Neural crest cell (in vitro differentiated cells): ENCODE measurements around the gene CCDC150. TPM values are rescaled to one million over a fixed set of nuclear protein-coding genes. Genes with fewer than 3 reads are reported as not detected.
A peak's percentile ranks its signal among the peaks of the same experiment; 100 is the strongest.

Experiments
- DNase-seq: peaks from one replicate; pipeline ENCODE4 v3.0.0; 2021; ENCODE audit warnings: low read depth, mixed read lengths, low spot score
- H3K27ac Mint-ChIP-seq: one replicate; pipeline ENCODE4 v1.8.0; 2021; ENCODE audit warnings: mild to moderate bottlenecking, mixed read lengths; ENCODE audit not compliant: unreplicated experiment
- H3K27me3 Mint-ChIP-seq: 2 replicates; pipeline ENCODE4 v1.8.0; 2021; ENCODE audit warnings: low read depth, mild to moderate bottlenecking, mixed read lengths
- H3K36me3 Mint-ChIP-seq: 2 replicates; pipeline ENCODE4 v1.8.0; 2021; ENCODE audit warnings: low read depth, mild to moderate bottlenecking, mixed read lengths
- H3K4me1 Mint-ChIP-seq: 2 replicates; pipeline ENCODE4 v1.8.0; 2021; ENCODE audit warnings: mixed read lengths
- H3K4me3 Mint-ChIP-seq: one replicate; pipeline ENCODE4 v1.8.0; 2021; ENCODE audit warnings: mild to moderate bottlenecking, mixed read lengths
- H3K9me3 Mint-ChIP-seq: 2 replicates; pipeline ENCODE4 v1.8.0; 2021; ENCODE audit warnings: mixed read lengths
- total RNA-seq: library from RNA; stranded (reverse); gene quantifications from 2 replicates; pipeline ENCODE4 v1.2.1, GENCODE V29; 2021
- TF ChIP-seq, protein P1 (sequence below): fragments of 200-600 bp; sonication (generic); conservative IDR thresholded peaks from 2 replicates; pipeline ENCODE4 v1.5.0; 2021; ENCODE audit warnings: antibody characterized with exemption, mild to moderate bottlenecking

CCDC150 gene
- total RNA-seq, 1 donor from 2014 or later = 31.8 TPM

DNA sequence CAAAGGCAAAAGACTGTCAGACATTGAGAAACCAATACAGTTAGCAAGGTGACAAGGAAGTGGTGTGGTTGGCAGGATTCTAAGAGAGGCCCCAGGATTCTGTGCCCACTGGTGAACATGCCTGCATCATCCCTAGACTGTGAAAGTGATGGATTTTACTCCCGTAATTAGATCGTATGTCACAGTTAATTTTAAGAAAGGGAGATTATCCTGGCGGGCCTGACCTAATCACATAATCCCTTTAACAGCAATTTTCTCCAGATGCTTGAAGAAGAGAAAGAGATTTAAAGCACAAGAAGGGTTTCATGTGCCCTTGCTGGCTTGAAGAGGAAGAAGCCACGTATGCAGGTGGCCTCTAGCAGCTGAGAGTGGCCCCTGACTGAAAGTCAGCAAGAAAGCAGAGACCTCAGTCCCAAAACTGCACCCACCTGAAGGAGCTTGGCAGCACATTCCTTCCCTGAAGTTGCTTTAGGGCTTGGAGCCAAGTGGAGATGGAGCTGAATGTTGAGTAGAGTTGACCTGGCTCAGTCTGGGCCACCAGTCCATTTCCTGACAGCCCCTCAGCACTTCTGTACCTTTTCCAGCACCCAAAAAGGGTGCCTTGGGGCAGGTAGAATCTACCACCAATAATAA, 110.9 kb downstream of the CCDC150 start:
- Mint-ChIP-seq H3K4me3 (no peak overlapping the region), H3K9me3 (peaks cover 20% of the 10 kb centered on the region), H3K36me3 (peaks cover 51% of the 10 kb centered on the region), H3K27me3 (no peaks in the 10 kb centered on the region), H3K4me1 (peaks cover 3% of the 10 kb centered on the region), H3K27ac (no peak overlapping the region)
- TF ChIP-seq, protein P1, sequence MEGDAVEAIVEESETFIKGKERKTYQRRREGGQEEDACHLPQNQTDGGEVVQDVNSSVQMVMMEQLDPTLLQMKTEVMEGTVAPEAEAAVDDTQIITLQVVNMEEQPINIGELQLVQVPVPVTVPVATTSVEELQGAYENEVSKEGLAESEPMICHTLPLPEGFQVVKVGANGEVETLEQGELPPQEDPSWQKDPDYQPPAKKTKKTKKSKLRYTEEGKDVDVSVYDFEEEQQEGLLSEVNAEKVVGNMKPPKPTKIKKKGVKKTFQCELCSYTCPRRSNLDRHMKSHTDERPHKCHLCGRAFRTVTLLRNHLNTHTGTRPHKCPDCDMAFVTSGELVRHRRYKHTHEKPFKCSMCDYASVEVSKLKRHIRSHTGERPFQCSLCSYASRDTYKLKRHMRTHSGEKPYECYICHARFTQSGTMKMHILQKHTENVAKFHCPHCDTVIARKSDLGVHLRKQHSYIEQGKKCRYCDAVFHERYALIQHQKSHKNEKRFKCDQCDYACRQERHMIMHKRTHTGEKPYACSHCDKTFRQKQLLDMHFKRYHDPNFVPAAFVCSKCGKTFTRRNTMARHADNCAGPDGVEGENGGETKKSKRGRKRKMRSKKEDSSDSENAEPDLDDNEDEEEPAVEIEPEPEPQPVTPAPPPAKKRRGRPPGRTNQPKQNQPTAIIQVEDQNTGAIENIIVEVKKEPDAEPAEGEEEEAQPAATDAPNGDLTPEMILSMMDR = no peak
- no peak for DNase-seq

DNA sequence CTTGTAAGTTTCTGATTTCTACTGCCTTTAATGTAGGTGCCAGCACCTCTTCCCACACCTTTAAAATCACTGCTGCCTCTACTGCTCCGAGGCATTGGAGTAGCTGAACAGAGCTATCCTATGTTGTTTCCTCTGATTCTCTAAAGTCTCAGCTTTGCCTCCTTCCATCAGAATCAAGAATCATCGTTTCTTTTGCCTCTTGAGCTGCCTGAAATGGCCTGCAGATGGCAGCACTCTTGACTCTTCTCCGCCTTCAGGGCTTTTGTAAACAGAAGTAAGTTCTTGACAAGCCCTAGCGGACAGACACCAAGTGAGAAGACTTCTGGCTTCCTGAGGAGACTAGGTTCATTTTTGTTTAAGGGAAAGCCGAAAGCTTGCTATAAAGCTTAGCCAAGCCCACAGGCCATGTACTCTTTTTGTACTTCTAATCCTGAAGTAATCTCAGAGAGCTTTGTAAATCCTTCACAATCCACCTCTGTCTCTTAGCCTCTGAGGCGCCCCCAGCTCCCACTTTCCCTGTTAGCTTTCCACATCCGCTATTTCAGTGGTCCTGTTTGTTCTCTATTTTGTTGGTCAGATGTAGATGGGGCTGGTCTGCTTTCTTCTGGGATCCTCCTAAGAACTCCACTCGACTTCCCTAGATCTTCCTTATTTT, 111.6 kb downstream of the CCDC150 start:
- DNase-seq = peak; percentile 60
- Mint-ChIP-seq H3K36me3 (peaks cover 58% of the 10 kb centered on the region), H3K27me3 (no peaks in the 10 kb centered on the region), H3K9me3 (peaks cover 27% of the 10 kb centered on the region), H3K4me1 (peaks cover 3% of the 10 kb centered on the region), H3K27ac (peak overlapping the region; percentile 52), H3K4me3 (no peak overlapping the region)
- TF ChIP-seq, protein P1 = peak; percentile 76

DNA sequence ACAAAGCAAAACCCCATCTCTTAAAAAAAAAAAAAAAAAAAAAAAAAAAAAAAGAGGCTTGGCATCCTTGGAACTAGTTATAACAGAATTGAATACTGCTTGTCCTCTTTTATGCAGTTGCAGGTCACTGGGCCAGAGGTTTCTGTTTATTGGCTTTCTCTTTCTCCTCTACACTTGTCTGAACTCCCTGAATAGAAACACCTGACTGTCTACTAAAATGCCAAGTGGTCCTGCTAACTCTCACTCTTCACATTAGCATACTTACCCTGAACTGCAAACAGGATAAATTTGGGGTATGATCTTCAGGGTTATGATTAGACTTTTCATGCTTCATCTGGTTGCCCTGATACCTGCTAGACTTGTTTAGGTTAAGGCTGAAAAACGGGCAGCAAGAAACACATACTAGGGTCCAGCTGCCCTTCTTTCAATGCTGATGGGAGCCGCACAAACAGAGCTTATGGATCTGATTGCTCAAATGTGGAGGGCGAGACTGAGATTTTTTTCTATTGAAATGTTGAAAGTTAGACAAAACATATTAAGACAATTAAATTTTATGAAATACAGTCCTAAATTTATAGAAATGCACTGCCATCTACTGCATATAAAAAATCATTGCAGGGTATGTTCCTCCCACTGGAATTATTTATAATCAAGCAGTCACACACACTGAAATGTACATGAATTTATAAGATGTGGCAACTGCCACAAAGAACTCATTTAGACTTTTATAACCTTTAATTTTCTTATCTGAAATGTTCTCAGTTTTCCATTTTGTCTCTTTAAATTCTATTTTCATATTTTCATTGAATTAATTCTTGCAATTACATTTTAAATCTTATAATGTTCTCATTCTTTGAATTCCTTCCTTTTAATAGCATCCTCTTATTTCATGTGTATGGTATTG, 119.2 kb downstream of the CCDC150 start:
- DNase-seq = no peak
- H3K27ac Mint-ChIP-seq = no peak overlapping the region
- H3K36me3 Mint-ChIP-seq = peaks cover 68% of the 10 kb centered on the region
- peaks cover 34% of the 10 kb centered on the region for H3K9me3 Mint-ChIP-seq
- H3K4me1 Mint-ChIP-seq = no peaks in the 10 kb centered on the region
- no peaks in the 10 kb centered on the region for H3K27me3 Mint-ChIP-seq
- no peak overlapping the region for H3K4me3 Mint-ChIP-seq
- TF ChIP-seq, protein P1 = peak; percentile 65

DNA sequence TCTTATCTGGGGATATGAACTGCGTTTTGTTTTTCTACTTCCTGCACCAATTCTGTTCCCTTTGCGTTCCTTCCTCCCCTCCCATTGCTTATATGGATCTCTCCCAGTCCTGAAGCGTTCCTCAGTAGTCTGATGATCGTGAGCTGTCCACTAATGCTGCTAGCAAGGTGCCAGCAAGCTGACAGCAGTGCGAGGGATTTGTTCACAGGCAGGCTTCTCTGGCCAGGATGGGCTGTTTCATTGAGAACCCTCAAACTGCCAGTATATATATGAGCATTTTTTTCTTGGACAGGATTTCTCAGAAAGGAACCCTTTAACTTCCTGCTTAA, 119.8 kb downstream of the CCDC150 start:
- H3K27ac Mint-ChIP-seq = no peak overlapping the region

DNA sequence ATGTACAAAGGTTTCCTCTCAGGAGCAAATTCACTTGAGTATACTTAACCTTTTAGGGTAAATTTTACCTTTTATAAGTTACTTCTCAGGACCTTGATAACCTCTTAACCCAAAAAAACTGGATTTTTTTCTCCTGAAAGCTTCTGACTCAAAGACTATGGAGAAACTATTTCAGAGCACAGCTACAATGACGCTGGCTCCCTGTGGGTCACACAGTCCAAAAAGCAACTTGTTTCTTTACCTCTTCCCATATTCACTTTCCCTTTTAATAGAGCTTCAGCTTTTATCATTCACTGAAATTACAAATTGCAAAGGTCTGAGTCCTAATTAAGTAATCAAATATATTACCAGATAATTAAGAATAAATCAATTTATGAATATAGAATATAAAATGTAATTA, 127.6 kb downstream of the CCDC150 start:
- TF ChIP-seq, protein P1 = no peak
- DNase-seq = no peak
- no peak overlapping the region for H3K27ac Mint-ChIP-seq

More for the DNA sequence above, 119.8 kb downstream of the CCDC150 start:
- Mint-ChIP-seq H3K36me3 (peaks cover 62% of the 10 kb centered on the region), H3K4me1 (no peaks in the 10 kb centered on the region), H3K4me3 (no peak overlapping the region), H3K27me3 (no peaks in the 10 kb centered on the region), H3K9me3 (peaks cover 28% of the 10 kb centered on the region)
- no peak for DNase-seq
- TF ChIP-seq, protein P1 = no peak

More for the DNA sequence above, 127.6 kb downstream of the CCDC150 start:
- Mint-ChIP-seq H3K9me3 (no peaks in the 10 kb centered on the region), H3K27me3 (no peaks in the 10 kb centered on the region), H3K4me3 (no peak overlapping the region), H3K36me3 (peaks cover 11% of the 10 kb centered on the region), H3K4me1 (no peaks in the 10 kb centered on the region)

Other genes with a start within 250 kb of the CCDC150 start
- gene HECW2, start 46.2 kb upstream of the CCDC150 start, total RNA-seq = 11.7 and 13.0 TPM in 2 replicates
- gene GTF3C3, start 160.0 kb downstream of the CCDC150 start, total RNA-seq = 59.1 and 63.0 TPM in 2 replicates
- 0.23 TPM in 1 of 2 replicates, not detected in the other for gene C2orf66, start 169.6 kb downstream of the CCDC150 start, total RNA-seq